ENCODE data around the gene STBD1. TPM values are rescaled to one million over a fixed set of nuclear protein-coding genes. Genes with fewer than 3 reads are reported as not detected.

STBD1 gene
- total and polyA plus RNA-seq, 2 of the 4 experiments (the other 2 are of a cell fraction), result 1.7 to 3.0 TPM

DNA sequence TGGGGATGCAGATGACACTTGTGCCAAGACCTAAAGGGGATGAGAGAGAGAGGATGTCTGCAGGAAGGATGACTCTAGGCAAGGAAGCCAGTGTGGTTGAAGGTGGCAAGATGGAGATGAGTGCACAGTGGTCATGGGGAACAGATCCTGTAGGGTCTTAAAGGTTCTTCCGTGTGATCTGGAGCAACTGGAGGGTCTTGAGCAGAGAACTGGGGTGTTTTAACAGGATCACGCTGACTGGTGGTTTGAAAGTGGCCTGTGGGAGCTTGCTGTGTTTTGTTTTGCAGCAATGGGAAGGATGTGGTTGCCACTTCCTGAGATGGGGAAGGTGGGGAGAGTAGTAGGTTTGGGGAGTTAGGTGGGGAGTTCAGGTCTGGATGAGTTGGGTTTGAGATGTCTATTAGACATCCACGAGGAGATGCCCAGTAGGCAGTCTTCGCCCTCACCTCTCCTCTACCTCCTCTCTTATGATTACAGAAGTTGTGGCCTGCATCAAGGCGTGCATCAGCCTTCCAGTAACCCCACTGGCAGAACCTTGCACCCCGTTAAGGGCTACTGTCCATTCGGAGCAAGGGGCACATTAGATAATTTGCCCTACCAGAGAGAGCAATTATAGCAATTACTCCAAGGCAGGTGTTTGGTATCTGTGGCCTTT lies 1.4 kb upstream of the STBD1 start:
- Histone ChIP-seq H2BK120ac (ENCODE audit: low read depth, low read length) (no peak overlapping the region), H2BK15ac (ENCODE audit: low read depth, low read length) (no peak overlapping the region), H3K4me1 (ENCODE audit: control insufficient read depth, insufficient read depth, low read length) (peaks cover 10% of the 10 kb centered on the region; the same call in 1 of the 2 replicates), H3K9me3 (ENCODE audit: control insufficient read depth, insufficient read depth, low read length) (no peaks in the 10 kb centered on the region), H3K27me3 (ENCODE audit: control insufficient read depth, insufficient read depth, low read length) (no peaks in the 10 kb centered on the region), H4K8ac (ENCODE audit: low read depth in 2 of 2, low read length in 2 of 2) (peak overlapping the region in 1 of 2 experiments; percentile 44; a peak in 2 of 4 replicates), H3K36me3 (ENCODE audit: control insufficient read depth, insufficient read depth, low read length) (peaks cover 6% of the 10 kb centered on the region), H3K56ac (ENCODE audit: extremely low read depth, insufficient read depth, low read length) (no peak overlapping the region), H3K27ac (ENCODE audit: insufficient read depth, low read length) (no peak overlapping the region), H3K79me1 (ENCODE audit: low read depth in 1 of 2, low read length in 2 of 2) (peaks cover 28 to 40% of the 10 kb centered on the region in 2 experiments; a peak in 3 of 4 replicates), H3K4me3 (ENCODE audit: insufficient read depth, low read depth, low read length) (peak overlapping the region; percentile 82; the same call in 1 of the 2 replicates), H3K14ac (replicated peaks; ENCODE audit: low read depth, low read length) (no peak overlapping the region), H2AK5ac (ENCODE audit: low read depth, low read length) (peak overlapping the region; percentile 13; the same call in 1 of the 2 replicates), H3K4me2 (ENCODE audit: low read depth, low read length) (peak overlapping the region; percentile 69), H3K23ac (ENCODE audit: low read depth, low read length) (peak overlapping the region; percentile 4), H3K4ac (ENCODE audit: low read depth, low read length) (peak overlapping the region; percentile 8; the same call in 1 of the 2 replicates), H4K5ac (ENCODE audit: low read depth, low read length) (no peak overlapping the region), H3K9ac (ENCODE audit: low read depth, low read length) (no peak overlapping the region), H4K91ac (ENCODE audit: insufficient read depth, low read depth, low read length) (no peak overlapping the region), H2BK5ac (ENCODE audit: low read depth, low read length, poor library complexity, severe bottlenecking) (no peak overlapping the region), H4K20me1 (ENCODE audit: insufficient read depth, low read length) (no peaks in the 10 kb centered on the region; the same call in 1 of the 2 replicates), H3K18ac (ENCODE audit: low read depth, low read length) (no peak overlapping the region), H2AK9ac (replicated peaks; ENCODE audit: low read depth, low read length, poor library complexity) (peak overlapping the region; percentile 5), H2BK20ac (ENCODE audit: low read depth, low read length) (no peak overlapping the region), H2AFZ (replicated peaks; ENCODE audit: low read length, poor library complexity) (peak overlapping the region; percentile 59), H3K9me1 (ENCODE audit: insufficient read depth, low read length) (peaks cover 20% of the 10 kb centered on the region)
- POLR2A ChIA-PET (ENCODE audit: unreplicated experiment), result no interaction called here
- in situ Hi-C loops (cut with MboI; ENCODE audit: low sequenced_read_pairs), result no loop called here
- 100% methylated on average over 1 of the region's 7 CpGs; no CpG with 5 or more reads in 1 of the 2 experiments for WGBS, 2 experiments (ENCODE audit: extremely low coverage in 2 of 2, insufficient read length in 1 of 2)
- CTCF ChIA-PET, result interaction anchor here (2.0 kb wide), 1 partner anchor 125 kb away, joined by 9 read pairs; no protein-coding TSS in a partner anchor
- DNase-seq, result no peak
- BruUV-seq (replicated peaks), result no TSS peak
- ATAC-seq (ENCODE audit: low read depth), result no peak
- intact Hi-C loops (cut with micrococcal nuclease), result no loop called here
- dilution Hi-C loops (cut with HindIII; ENCODE audit: low sequenced_read_pairs, unreplicated experiment), result no loop called here
- TF ChIP-seq, protein P1, sequence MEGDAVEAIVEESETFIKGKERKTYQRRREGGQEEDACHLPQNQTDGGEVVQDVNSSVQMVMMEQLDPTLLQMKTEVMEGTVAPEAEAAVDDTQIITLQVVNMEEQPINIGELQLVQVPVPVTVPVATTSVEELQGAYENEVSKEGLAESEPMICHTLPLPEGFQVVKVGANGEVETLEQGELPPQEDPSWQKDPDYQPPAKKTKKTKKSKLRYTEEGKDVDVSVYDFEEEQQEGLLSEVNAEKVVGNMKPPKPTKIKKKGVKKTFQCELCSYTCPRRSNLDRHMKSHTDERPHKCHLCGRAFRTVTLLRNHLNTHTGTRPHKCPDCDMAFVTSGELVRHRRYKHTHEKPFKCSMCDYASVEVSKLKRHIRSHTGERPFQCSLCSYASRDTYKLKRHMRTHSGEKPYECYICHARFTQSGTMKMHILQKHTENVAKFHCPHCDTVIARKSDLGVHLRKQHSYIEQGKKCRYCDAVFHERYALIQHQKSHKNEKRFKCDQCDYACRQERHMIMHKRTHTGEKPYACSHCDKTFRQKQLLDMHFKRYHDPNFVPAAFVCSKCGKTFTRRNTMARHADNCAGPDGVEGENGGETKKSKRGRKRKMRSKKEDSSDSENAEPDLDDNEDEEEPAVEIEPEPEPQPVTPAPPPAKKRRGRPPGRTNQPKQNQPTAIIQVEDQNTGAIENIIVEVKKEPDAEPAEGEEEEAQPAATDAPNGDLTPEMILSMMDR (conservative IDR thresholded peaks at IDR 0.05; ENCODE audit: low read depth, low read length), result no peak
- TF ChIP-seq MAZ (IDR thresholded peaks at IDR 0.05; ENCODE audit: borderline replicate concordance, low read depth, low read length), result no peak
- TF ChIP-seq CEBPB (IDR thresholded peaks at IDR 0.05; ENCODE audit: low read depth, low read length), result no peak
- TF ChIP-seq, protein P2, sequence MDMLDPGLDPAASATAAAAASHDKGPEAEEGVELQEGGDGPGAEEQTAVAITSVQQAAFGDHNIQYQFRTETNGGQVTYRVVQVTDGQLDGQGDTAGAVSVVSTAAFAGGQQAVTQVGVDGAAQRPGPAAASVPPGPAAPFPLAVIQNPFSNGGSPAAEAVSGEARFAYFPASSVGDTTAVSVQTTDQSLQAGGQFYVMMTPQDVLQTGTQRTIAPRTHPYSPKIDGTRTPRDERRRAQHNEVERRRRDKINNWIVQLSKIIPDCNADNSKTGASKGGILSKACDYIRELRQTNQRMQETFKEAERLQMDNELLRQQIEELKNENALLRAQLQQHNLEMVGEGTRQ (IDR thresholded peaks at IDR 0.05; ENCODE audit: low read depth, low read length), result no peak
- no peak for TF ChIP-seq RFX5 (IDR thresholded peaks at IDR 0.05; ENCODE audit: low read depth, low read length)
- TF ChIP-seq POLR2A (IDR thresholded peaks at IDR 0.05; ENCODE audit: low read depth, low read length), result no peak
- TF ChIP-seq BHLHE40 (IDR thresholded peaks at IDR 0.05; ENCODE audit: low read depth, low read length), result no peak
- no peak for TF ChIP-seq RCOR1 (IDR thresholded peaks at IDR 0.05; ENCODE audit: insufficient replicate concordance, low read length)
- no peak for TF ChIP-seq SMC3 (IDR thresholded peaks at IDR 0.05; ENCODE audit: low read depth, low read length)
- no peak for TF ChIP-seq RAD21 (IDR thresholded peaks at IDR 0.05; ENCODE audit: low read length)
- TF ChIP-seq CHD1 (IDR thresholded peaks at IDR 0.05; ENCODE audit: low read depth, low read length), result no peak
- TF ChIP-seq FOS (IDR thresholded peaks at IDR 0.05; ENCODE audit: low read depth, low read length), result no peak
- no peak for TF ChIP-seq MXI1 (IDR thresholded peaks at IDR 0.05; ENCODE audit: borderline replicate concordance, low read depth, low read length)
- no peak for TF ChIP-seq MAFK (IDR thresholded peaks at IDR 0.05; ENCODE audit: low read depth, low read length)
- TF ChIP-seq, protein P3, sequence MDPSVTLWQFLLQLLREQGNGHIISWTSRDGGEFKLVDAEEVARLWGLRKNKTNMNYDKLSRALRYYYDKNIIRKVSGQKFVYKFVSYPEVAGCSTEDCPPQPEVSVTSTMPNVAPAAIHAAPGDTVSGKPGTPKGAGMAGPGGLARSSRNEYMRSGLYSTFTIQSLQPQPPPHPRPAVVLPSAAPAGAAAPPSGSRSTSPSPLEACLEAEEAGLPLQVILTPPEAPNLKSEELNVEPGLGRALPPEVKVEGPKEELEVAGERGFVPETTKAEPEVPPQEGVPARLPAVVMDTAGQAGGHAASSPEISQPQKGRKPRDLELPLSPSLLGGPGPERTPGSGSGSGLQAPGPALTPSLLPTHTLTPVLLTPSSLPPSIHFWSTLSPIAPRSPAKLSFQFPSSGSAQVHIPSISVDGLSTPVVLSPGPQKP (IDR thresholded peaks at IDR 0.05; ENCODE audit: borderline replicate concordance, low read depth, low read length), result no peak

Data from IMR-90 (cell line).